Neutrophil (primary cell): ENCODE measurements around the gene SOX9.
"Not testable (repeated sequence)": the region's sequence is repeated elsewhere in the genome, so short reads cannot be mapped to it uniquely, and the experiment has no call there.

Experiments used
- H3K27ac ChIP-seq: fragments of 200-600 bp; sonication (generic); 2 replicates; pipeline ENCODE4 v1.5.1; 2016; ENCODE audit warnings: mild to moderate bottlenecking, moderate library complexity
- H3K27me3 ChIP-seq: fragments of 200-600 bp; sonication (generic); 2 replicates; pipeline ENCODE4 v1.6.0; 2016; ENCODE audit warnings: mild to moderate bottlenecking
- H3K36me3 ChIP-seq: fragments of 200-600 bp; sonication (generic); 2 replicates; pipeline ENCODE4 v1.5.1; 2017
- H3K4me1 ChIP-seq, 2 experiments: fragments of 200-600 bp in 1 of 2; sonication (generic) in 1 of 2; 1 replicate in 1 of 2; 2 replicates in 1 of 2; pipeline versions ENCODE4 v1.5.1 to v1.6.1; 2013 to 2016; ENCODE audit warnings: low read depth in 1 of 2, low read length in 1 of 2, mild to moderate bottlenecking in 1 of 2, moderate library complexity in 1 of 2; ENCODE audit not compliant: control insufficient read depth in 1 of 2, insufficient read depth in 1 of 2
- H3K4me3 ChIP-seq, 2 experiments: fragments of 200-600 bp in 1 of 2; sonication (generic) in 1 of 2; 1 replicate in 1 of 2; 2 replicates in 1 of 2; pipeline ENCODE4 v1.5.1; 2013 to 2016; ENCODE audit warnings: low read depth in 1 of 2, low read length in 1 of 2, mild to moderate bottlenecking in 1 of 2, moderate library complexity in 1 of 2
- H3K9me3 ChIP-seq: fragments of 200-600 bp; sonication (generic); 2 replicates; pipeline ENCODE4 v1.5.1; 2016
- CTCF ChIP-seq: fragments of 200-600 bp; sonication (generic); IDR thresholded peaks from 2 replicates; pipeline ENCODE4 v1.5.1; 2016; ENCODE audit warnings: antibody characterized with exemption

Gene SOX9

GRCh38 chr17:72110942-72111318 lies 9.9 kb upstream of the SOX9 start:
- no peaks in the 10 kb centered on the region for H3K4me1 ChIP-seq
- no peaks in the 10 kb centered on the region for H3K9me3 ChIP-seq
- no peak overlapping the region for H3K27ac ChIP-seq
- no peaks in the 10 kb centered on the region for H3K36me3 ChIP-seq
- H3K4me3 ChIP-seq: no peak overlapping the region
- H3K27me3 ChIP-seq: peaks cover 68% of the 10 kb centered on the region
- TF ChIP-seq CTCF: no peak

- no peak overlapping the region for H3K27ac ChIP-seq
- H3K27me3 ChIP-seq: peaks cover 73% of the 10 kb centered on the region
- no peaks in the 10 kb centered on the region for H3K4me1 ChIP-seq
- no peaks in the 10 kb centered on the region for H3K9me3 ChIP-seq
- no peak for TF ChIP-seq CTCF
- no peak overlapping the region for H3K4me3 ChIP-seq
- no peaks in the 10 kb centered on the region for H3K36me3 ChIP-seq
Observed at GRCh38 chr17:72111336-72111923, 9.4 kb upstream of the SOX9 start.

- not testable (repeated sequence) for H3K4me1 ChIP-seq, H3K4me3 ChIP-seq, H3K9me3 ChIP-seq, H3K36me3 ChIP-seq, H3K27ac ChIP-seq
- H3K27me3 ChIP-seq: peaks cover 78% of the 10 kb centered on the region
Observed at GRCh38 chr17:72111926-72112325, 8.9 kb upstream of the SOX9 start.

GRCh38 chr17:72113751-72114150 lies 7.1 kb upstream of the SOX9 start:
- Histone ChIP-seq H3K4me1 (no peaks in the 10 kb centered on the region), H3K36me3 (no peaks in the 10 kb centered on the region), H3K9me3 (no peaks in the 10 kb centered on the region), H3K4me3 (no peak overlapping the region), H3K27ac (no peak overlapping the region), H3K27me3 (peaks cover 96% of the 10 kb centered on the region)
- no peak for TF ChIP-seq CTCF

GRCh38 chr17:72115781-72116525 lies 4.9 kb upstream of the SOX9 start:
- Histone ChIP-seq H3K36me3 (no peaks in the 10 kb centered on the region), H3K4me1 (no peaks in the 10 kb centered on the region), H3K27me3 (peaks cover 100% of the 10 kb centered on the region), H3K9me3 (no peaks in the 10 kb centered on the region), H3K4me3 (no peak overlapping the region), H3K27ac (no peak overlapping the region)
- TF ChIP-seq CTCF: no peak

GRCh38 chr17:72116661-72117521 lies 3.9 kb upstream of the SOX9 start:
- TF ChIP-seq CTCF: no peak
- Histone ChIP-seq H3K27me3 (peaks cover 100% of the 10 kb centered on the region), H3K4me1 (no peaks in the 10 kb centered on the region), H3K9me3 (no peaks in the 10 kb centered on the region), H3K27ac (no peak overlapping the region), H3K36me3 (no peaks in the 10 kb centered on the region), H3K4me3 (no peak overlapping the region)
